Gastrocnemius medialis (tissue), 4 donors: ENCODE measurements around the gene ESR1.

Experiments used
- CTCF ChIP-seq, 5 experiments: fragments of 450-650 bp in 3 of 5; fragments of 200-600 bp in 2 of 5; sonication (generic) in 2 of 5; IDR thresholded peaks in 4 of 5; conservative IDR thresholded peaks in 1 of 5; 1 replicate in 4 of 5; 2 replicates in 1 of 5; pipeline ENCODE4 v1.5.1; 2016 to 2019; ENCODE audit warnings: antibody characterized with exemption in 5 of 5, mild to moderate bottlenecking in 3 of 5, moderate library complexity in 3 of 5
- POLR2A ChIP-seq, 2 donors: fragments of 450-650 bp; IDR thresholded peaks; one replicate each; pipeline ENCODE4 v1.6.1; 2017; ENCODE audit warnings: antibody characterized with exemption in 2 of 2, mild to moderate bottlenecking in 2 of 2, moderate library complexity in 2 of 2

- TF ChIP-seq CTCF (IDR thresholded peaks at IDR 0.05 in 4 of 5, conservative IDR thresholded peaks at IDR 0.05 in 1 of 5) (no peak), POLR2A (IDR thresholded peaks at IDR 0.05) (no peak)
Measured at GRCh38 chr6:151773382-151773781, 34.1 kb upstream of the ESR1 start.
